GM18907 (cell line): ENCODE results near the gene ZFPM1.

ENCODE experiments used
- ATAC-seq: cut with Tn5 transposase; IDR thresholded peaks from one replicate; pipeline ENCODE4 v1.9.1; 2021; ENCODE audit warnings: mild to moderate bottlenecking, moderate library complexity; ENCODE audit not compliant: unreplicated experiment

ZFPM1 gene

DNA sequence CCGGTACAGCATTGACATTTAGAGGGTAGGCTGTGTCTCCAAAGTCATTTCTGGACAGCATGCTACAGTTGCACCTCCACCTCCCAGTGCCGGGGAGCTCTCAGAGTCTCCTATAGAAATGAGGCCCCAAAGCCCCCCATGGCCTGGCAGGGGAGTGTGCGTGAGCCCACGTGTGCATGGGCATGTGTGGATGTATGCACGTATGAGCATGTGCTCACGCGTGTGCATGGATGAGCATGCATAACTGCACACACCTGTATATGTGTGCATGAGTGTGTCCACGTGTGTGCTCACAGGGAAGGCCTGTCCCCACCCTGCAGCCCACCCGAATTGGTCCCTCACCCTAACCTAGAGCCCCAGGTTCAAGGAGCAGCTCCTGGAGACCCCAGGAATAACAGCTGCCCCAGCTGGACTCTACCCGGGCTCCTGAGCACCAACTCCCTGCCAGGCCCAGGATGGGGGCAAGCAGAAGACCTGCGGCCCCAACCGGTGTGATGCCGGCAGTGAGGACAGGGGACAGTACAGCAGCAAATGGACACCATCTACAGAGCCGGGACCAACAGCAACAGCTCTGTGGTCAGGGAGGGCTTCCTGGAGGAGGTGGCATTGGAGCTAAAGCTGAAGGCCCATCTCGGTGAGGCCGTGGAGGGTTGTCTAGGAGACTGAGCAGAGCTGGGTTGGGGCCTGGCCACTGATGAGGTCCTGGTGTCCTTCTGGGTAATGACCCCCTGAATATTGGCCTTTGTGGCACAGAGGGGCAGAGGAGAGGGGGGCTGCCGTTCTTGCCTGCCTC lies 35.2 kb upstream of the ZFPM1 start:
- no peak for ATAC-seq

DNA sequence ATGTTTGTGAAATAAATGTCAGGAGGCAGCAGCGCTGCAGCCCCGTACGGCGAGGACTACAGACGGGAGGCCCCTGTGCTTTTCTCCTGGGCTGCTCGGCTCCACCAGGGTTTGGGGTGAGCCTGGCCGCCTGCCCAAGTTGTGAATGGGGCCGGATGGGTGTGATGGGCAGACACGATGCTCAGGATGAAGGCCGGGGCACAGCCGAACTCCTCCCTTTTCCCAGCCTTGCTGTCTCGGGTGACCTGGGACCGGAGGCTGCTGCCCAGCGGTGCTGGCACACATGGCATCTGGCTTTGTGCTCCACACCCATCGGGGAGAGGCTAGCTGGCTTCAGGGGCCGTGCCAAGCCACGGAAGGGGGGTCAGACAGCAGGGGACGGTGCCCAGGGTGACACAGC lies 34.2 kb upstream of the ZFPM1 start:
- ATAC-seq: no peak

DNA sequence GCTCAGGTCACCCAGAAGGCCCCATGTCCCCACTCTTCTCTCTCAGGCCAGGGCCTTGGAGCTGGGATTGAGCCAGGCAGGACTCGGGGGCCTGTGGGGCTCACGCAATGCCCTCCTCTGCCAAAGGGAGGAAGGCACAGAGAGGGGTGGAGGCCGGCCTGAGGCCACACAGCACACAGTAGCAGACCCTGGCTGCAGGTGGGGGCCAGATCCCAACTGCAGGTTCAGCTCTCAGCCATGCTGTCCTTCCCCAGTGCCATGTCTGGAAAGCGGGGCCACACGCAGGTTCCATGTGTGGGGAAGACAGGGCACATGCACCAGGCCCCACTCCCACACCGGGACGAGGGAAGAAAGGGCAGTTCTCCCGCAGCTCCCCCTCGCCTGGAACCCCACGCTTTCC lies 33.3 kb upstream of the ZFPM1 start:
- ATAC-seq: no peak

DNA sequence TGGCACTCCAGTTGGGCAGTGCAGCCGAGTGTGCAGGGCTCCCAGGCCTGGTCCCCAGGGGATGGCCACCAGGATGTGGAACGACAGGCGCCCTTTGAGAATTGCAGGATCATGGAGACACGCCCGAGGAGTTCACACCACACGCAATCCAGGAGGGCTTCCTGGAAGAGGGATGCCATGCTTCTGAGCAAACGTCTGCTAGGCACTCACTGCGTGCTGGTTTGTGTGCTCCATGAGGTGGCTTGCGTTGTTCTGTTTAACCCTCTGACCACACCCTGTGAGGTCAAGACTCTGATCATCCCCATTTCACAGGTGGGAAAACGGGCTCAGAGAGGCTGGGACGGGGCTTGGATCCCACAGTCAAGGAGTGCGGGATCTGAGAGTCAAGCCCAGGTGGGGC lies 32.6 kb upstream of the ZFPM1 start:
- no peak for ATAC-seq

DNA sequence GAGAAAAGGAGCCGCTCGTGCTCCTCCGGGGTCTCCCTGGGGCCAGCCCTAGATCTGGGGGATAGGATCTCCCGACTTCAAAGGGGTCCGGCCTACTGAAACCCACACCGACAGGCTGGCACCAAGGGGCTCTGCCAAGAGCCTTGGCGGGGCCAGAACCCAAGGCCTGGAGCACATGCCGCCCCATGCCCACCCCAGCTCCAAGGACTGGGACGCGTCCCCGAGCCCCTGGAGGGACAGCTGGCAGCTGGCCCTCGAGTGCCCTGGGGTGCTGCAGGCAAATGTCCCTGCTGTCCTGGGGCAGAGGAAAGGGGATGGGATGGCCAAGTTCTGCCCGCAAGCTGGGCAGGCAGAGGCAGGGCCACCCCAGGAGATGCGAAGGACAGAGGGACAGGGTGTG lies 31.8 kb upstream of the ZFPM1 start:
- ATAC-seq: no peak

DNA sequence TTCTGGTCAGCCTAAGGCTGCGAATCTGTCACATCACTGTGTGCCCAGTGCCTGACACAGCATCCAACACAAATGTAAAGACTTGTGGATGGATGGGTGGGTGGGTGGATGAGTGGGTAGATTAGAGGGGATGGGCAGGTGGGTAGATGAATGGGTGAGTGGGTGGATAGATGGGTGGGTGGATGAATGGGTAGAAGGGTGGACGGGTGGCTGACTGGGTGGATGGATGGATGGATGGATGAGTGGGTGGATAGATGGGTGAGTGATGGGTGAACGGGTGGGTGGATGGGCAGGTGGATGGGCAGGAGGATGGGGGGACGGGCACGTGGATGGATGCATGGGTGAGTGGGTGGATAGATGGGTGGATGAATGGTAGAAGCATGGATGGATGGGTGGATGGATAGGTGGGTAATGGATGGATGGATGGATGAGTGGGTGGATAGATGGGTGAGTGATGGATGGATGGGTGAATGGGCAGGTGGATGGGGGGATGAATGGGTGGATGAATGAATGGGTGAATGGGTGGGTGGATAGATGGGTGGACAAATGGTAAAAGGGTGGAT lies 31.1 kb upstream of the ZFPM1 start:
- ATAC-seq: no peak

DNA sequence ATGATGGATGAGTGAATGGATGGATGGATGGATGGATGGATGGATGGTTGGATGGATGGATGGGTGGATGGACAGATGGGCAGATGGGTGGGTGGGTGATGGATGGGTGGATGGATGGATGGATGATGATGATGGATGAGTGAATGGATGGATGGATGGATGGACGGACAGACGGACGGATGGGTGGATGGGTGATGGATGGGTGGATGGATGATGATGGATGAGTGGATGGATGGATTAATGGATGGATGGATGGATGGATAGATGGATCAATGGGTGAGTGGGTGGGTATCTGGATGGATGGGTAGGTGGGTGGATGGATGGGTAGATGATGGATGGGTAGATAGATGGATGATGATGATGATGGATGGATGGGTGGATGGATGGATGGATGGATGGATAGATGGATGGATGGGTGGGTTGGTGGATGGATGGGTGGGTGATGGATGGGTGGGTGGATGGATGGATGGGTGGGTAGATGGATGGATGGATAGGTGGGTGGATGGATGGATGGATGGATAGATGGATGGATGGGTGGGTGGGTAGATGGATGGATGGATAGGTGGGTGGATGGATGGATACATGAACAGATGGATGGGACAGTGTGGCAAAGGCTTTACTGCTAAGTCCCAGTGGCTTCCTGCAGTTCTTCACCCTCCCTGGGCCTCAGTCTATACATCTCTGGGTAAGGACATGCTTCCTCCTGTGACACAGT lies 30.2 kb upstream of the ZFPM1 start:
- no peak for ATAC-seq

DNA sequence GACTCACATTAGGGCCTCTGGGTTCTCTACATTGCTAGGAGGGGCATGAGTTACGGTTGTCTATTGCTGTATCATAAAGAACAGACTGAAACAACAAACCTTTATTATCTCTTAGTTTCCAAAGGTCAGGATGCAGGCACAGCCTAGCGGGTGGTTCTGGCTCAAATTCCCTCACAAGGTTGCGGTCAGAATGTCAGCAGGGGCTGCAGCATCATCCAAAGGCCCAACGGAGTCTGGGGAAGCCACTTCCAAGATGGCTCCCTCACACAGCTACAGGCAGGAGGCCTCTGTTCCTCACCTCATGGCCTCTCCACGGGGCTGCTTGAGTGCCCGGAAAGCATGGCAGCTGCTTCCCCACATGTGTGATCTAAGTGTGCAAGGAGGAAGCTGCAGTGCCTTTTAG lies 29.6 kb upstream of the ZFPM1 start:
- ATAC-seq: no peak

DNA sequence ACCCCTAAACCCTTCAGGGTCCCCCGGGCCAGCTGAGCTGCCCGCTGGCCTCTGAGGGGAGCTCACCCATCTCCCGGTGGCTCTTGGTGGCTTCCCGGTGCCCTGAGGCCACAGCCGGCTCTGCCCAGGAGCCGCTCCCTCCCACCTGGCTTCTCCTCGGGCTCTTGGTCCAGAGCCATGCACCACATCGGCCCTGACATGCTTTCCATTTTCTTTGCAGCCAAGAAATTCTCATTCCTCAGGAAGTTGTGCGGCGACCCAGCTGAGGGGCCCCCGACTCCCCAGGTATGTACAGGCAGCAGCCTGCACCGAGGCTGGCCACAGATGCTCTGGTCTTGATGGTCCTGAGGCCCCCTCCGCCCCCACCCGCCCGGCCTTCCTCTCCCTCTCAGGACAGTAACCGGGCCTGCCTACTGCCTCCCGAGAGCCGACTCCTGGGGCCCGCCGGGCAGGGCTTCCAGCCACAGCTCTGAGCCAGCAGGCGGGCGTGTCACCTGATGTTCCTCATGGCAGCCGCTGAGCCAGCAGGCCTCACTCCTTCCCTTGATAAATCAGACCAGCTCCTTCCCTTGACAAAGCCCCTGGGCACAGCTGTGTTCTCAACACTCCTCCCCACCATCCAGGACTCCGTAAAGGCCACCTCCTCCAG lies 28.4 kb upstream of the ZFPM1 start:
- ATAC-seq: no peak

DNA sequence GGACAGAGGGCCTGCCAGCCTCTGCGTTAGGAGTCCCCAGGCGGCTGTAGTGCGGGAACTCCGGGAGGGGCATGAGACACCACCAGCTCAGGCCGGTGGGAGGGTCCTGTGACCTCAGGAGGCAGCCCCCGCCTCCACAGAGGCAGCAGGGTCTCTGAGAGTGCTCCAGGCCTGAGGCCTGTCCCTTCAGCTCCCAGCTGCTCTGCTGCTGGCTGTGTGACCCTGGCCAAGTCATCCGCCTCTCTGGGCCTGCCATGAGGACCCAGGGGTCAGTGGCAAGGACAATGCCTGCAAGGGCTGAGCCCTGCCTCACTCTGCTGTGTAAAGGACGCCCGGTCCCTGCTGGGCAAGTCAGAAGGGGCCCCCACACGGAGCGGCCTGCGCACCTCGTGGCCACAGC lies 27.1 kb upstream of the ZFPM1 start:
- no peak for ATAC-seq

DNA sequence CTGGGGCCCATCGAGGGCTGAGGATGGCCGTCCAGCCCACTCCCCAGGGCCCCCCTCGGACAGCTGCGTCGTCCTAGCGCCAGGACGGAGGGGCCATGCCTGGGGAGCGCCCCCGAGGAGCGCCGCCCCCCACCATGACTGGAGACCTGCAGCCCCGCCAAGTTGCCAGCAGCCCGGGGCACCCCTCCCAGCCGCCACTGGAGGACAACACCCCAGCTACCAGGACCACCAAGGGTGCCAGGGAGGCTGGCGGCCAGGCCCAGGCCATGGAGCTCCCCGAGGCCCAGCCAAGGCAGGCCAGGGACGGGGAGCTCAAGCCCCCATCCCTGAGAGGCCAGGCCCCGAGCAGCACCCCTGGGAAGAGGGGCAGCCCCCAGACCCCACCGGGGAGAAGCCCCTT lies 25.7 kb upstream of the ZFPM1 start:
- ATAC-seq: no peak

DNA sequence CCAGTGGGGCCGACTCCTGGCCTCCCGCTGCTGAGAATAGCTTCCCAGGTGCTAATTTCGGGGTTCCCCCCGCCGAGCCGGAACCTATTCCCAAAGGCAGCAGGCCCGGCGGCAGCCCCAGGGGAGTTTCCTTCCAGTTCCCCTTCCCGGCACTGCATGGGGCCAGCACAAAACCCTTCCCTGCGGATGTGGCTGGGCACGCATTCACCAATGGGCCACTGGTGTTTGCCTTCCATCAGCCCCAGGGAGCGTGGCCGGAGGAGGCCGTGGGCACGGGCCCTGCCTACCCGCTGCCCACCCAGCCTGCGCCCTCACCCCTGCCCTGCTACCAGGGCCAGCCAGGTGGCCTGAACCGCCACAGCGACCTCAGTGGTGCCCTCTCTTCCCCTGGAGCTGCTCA lies 24.9 kb upstream of the ZFPM1 start:
- no peak for ATAC-seq

DNA sequence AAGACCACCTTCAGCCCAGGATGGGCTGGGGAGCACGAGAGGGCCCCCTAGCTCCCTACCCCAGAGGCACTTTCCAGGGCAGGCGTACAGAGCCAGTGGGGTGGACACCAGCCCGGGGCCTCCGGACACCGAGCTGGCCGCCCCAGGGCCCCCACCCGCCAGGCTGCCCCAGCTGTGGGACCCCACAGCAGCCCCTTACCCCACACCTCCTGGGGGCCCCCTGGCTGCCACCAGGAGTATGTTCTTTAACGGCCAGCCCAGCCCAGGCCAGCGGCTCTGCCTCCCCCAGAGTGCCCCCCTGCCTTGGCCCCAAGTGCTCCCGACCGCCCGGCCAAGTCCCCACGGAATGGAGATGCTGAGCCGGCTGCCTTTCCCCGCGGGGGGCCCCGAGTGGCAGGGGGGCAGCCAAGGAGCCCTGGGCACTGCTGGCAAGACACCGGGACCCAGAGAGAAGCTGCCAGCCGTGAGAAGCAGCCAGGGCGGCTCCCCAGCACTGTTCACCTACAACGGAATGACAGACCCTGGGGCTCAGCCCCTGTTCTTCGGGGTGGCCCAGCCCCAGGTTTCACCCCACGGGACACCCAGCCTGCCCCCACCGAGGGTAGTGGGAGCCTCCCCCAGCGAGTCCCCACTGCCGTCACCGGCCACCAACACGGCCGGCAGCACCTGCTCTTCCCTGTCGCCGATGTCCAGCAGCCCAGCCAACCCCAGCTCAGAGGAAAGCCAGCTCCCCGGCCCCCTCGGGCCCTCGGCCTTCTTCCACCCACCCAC lies 24.3 kb upstream of the ZFPM1 start:
- no peak for ATAC-seq

DNA sequence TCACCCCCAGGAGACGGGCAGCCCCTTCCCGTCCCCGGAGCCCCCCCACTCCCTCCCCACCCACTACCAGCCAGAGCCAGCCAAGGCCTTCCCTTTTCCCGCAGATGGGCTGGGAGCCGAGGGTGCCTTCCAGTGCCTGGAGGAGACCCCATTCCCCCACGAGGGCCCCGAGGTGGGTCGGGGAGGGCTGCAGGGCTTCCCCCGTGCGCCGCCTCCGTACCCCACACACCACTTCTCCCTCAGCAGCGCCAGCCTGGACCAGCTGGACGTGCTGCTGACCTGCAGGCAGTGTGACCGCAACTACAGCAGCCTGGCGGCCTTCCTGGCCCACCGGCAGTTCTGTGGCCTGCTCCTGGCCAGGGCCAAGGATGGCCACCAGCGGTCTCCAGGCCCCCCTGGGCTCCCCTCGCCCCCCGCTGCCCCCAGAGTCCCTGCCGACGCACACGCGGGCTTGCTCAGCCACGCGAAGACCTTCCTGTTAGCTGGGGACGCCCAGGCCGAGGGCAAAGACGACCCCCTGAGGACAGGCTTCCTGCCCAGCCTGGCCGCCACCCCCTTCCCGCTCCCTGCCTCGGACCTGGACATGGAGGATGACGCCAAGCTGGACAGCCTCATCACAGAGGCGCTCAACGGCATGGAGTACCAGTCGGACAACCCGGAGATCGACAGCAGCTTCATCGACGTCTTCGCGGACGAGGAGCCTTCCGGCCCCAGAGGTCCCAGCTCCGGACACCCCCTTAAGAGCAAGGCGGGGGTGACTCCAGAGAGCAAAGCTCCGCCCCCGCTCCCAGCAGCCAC lies 23.5 kb upstream of the ZFPM1 start:
- ATAC-seq: no peak

DNA sequence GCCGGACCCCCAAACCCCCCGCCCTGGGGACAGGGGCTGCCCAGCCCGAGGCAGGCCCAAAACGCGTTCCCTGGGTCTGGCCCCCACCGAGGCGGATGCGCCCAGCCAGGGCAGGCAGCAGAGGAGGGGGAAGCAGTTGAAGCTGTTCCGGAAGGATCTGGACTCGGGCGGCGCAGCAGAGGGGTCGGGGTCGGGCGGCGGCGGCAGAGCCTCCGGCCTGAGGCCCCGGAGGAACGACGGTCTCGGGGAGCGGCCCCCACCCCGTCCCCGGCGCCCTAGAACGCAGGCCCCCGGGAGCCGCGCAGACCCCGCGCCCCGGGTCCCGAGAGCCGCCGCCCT lies 22.9 kb upstream of the ZFPM1 start:
- ATAC-seq: no peak

DNA sequence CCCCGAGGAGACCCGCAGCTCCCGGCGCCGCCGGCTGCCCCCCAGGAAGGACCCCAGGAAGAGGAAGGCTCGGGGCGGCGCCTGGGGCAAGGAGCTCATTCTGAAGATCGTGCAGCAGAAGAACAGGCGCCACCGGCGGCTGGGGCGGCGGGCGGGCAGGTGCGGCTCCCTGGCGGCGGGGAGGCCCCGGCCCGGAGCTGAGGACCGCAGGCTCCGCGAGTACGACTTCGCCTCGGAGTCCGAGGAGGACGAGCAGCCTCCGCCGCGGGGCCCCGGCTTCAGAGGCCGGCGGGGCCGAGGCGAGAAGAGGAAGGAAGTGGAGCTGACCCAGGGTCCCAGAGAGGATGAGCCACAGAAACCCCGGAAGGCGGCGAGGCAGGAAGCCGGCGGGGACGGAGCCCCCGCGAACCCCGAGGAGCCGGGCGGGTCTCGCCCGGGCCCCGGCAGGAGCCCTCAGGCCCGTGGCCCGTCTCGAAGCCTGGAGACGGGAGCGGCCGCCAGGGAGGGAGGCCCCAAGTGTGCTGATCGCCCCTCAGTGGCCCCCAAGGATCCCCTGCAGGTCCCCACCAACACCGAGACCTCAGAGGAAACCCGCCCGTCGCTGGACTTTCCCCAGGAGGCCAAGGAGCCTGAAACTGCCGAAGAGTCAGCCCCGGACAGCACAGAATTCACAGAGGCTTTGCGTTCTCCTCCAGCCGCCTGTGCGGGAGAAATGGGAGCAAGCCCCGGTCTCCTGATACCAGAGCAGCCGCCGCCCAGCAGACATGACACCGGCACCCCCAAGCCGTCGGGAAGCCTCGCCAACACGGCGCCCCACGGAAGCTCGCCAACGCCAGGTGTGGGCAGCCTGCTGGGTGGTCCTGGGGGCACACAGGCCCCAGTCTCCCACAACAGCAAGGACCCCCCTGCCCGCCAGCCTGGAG lies 22.3 kb upstream of the ZFPM1 start:
- no peak for ATAC-seq

DNA sequence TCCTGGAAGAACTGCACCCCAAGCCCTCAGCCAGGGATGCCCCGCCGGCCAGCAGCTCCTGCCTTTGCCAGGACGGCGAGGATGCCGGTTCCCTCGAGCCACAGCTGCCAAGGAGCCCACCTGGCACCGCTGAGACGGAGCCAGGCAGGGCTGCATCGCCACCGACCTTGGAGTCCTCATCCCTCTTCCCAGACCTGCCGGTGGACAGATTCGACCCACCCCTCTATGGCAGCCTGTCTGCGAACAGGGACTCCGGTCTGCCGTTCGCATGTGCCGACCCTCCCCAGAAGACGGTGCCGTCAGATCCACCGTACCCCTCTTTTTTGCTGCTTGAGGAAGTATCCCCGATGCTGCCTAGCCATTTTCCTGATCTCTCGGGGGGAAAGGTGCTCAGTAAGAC lies 21.4 kb upstream of the ZFPM1 start:
- no peak for ATAC-seq

DNA sequence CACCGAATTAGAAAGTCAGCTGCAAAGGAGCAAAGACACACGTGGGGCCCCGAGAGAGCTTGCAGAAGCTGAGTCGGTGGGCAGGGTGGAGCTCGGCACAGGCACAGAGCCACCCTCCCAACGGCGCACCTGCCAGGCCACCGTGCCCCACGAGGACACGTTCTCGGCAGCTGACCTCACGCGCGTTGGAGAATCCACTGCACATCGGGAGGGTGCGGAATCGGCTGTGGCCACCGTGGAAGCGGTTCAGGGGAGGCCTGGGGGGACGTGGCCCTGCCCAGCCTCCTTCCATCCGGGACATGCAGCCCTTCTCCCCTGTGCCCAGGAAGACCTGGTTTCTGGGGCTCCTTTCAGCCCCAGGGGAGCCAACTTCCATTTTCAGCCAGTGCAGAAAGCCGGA lies 20.9 kb upstream of the ZFPM1 start:
- ATAC-seq: no peak

DNA sequence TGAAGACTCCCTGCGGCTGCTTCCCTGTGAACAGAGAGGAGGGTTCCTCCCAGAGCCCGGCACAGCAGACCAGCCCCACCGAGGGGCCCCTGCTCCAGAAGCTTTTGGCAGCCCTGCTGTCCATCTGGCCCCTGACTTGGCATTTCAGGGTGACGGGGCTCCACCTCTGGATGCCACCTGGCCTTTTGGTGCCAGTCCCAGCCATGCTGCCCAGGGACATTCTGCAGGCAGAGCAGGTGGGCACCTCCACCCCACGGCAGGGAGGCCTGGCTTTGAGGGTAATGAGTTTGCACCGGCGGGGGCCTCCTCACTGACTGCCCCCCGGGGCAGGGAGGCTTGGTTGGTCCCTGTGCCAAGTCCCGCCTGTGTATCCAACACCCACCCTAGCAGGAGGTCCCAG lies 20.3 kb upstream of the ZFPM1 start:
- ATAC-seq: no peak
